Amygdala (tissue), 56 donors: ENCODE results near the gene RGS8.

ENCODE experiments used
- DNase-seq, 56 donors: peaks; one replicate each; lab custom pipeline; 2025; lab: John Stamatoyannopoulos, UW

RGS8 gene

GRCh38 chr1:182674346-182675246 is 9.8 kb downstream of the RGS8 start:
- no peak for DNase-seq

- DNase-seq = no peak
These were observed 11.9 kb downstream of the RGS8 start for GRCh38 chr1:182672487-182672836.

GRCh38 chr1:182671750-182672486 is 12.5 kb downstream of the RGS8 start:
- DNase-seq = peak in 17 of 56 donors; percentile 11 to 65 (median 23)

- no peak for DNase-seq
These were observed 14.2 kb downstream of the RGS8 start for GRCh38 chr1:182670032-182670749.

GRCh38 chr1:182669266-182669665 is 15.1 kb downstream of the RGS8 start:
- DNase-seq = no peak

- DNase-seq = no peak
These were observed 15.8 kb downstream of the RGS8 start for GRCh38 chr1:182668521-182669054.

GRCh38 chr1:182667848-182668505 is 16.4 kb downstream of the RGS8 start:
- no peak for DNase-seq

GRCh38 chr1:182666706-182667105 is 17.7 kb downstream of the RGS8 start:
- no peak for DNase-seq

GRCh38 chr1:182664296-182664695 is 20.1 kb downstream of the RGS8 start:
- no peak for DNase-seq

GRCh38 chr1:182662956-182663355 is 21.4 kb downstream of the RGS8 start:
- DNase-seq = no peak

GRCh38 chr1:182662121-182662890 is 22.1 kb downstream of the RGS8 start:
- DNase-seq = peak in 2 of 56 donors; percentile 12 to 44

GRCh38 chr1:182658055-182658454 is 26.3 kb downstream of the RGS8 start:
- no peak for DNase-seq

GRCh38 chr1:182656842-182657397 is 27.5 kb downstream of the RGS8 start:
- DNase-seq = peak in 1 of 56 donors; percentile 6

GRCh38 chr1:182653986-182654385 is 30.4 kb downstream of the RGS8 start:
- DNase-seq = no peak

- no peak for DNase-seq
These were observed 31.5 kb downstream of the RGS8 start for GRCh38 chr1:182652933-182653332.

GRCh38 chr1:182651339-182651724 is 33.1 kb downstream of the RGS8 start:
- no peak for DNase-seq

- no peak for DNase-seq
These were observed 33.6 kb downstream of the RGS8 start for GRCh38 chr1:182650678-182651338.

GRCh38 chr1:182649041-182649440 is 35.3 kb downstream of the RGS8 start:
- no peak for DNase-seq

- no peak for DNase-seq
These were observed 37.6 kb downstream of the RGS8 start for GRCh38 chr1:182646739-182647138.
